Measurements from ENCODE around the gene DGKB.

DNA sequence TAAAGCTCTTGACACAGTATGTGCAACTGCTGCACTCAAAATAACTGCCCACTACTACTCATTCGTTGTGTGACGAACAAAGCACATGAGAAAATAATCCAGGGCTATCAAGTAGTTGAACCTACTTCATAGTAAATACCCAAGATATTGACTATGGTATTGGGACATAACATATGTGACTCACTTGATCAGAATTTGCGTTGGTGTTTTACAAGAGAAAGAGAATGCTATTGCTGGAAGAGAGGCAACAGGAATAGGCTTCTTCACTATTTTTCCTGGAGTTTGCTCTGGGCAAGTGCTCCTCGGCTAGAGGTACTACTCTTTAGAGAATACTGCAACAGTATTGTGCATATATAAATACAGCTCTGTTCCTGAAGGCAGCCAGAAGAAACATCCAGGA, 2.5 kb downstream of the DGKB start:
- TF ChIP-seq, protein P1, sequence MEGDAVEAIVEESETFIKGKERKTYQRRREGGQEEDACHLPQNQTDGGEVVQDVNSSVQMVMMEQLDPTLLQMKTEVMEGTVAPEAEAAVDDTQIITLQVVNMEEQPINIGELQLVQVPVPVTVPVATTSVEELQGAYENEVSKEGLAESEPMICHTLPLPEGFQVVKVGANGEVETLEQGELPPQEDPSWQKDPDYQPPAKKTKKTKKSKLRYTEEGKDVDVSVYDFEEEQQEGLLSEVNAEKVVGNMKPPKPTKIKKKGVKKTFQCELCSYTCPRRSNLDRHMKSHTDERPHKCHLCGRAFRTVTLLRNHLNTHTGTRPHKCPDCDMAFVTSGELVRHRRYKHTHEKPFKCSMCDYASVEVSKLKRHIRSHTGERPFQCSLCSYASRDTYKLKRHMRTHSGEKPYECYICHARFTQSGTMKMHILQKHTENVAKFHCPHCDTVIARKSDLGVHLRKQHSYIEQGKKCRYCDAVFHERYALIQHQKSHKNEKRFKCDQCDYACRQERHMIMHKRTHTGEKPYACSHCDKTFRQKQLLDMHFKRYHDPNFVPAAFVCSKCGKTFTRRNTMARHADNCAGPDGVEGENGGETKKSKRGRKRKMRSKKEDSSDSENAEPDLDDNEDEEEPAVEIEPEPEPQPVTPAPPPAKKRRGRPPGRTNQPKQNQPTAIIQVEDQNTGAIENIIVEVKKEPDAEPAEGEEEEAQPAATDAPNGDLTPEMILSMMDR (IDR thresholded peaks at IDR 0.05): no peak
- no peak for TF ChIP-seq EP300 (IDR thresholded peaks at IDR 0.05)
